HG02852 (cell line): ENCODE results near the gene PDLIM4.

ENCODE experiments used
- ATAC-seq: cut with Tn5 transposase; IDR thresholded peaks from one replicate; pipeline ENCODE4 v1.9.1; 2021; ENCODE audit warnings: mild to moderate bottlenecking, moderate library complexity; ENCODE audit not compliant: unreplicated experiment

Gene PDLIM4

DNA sequence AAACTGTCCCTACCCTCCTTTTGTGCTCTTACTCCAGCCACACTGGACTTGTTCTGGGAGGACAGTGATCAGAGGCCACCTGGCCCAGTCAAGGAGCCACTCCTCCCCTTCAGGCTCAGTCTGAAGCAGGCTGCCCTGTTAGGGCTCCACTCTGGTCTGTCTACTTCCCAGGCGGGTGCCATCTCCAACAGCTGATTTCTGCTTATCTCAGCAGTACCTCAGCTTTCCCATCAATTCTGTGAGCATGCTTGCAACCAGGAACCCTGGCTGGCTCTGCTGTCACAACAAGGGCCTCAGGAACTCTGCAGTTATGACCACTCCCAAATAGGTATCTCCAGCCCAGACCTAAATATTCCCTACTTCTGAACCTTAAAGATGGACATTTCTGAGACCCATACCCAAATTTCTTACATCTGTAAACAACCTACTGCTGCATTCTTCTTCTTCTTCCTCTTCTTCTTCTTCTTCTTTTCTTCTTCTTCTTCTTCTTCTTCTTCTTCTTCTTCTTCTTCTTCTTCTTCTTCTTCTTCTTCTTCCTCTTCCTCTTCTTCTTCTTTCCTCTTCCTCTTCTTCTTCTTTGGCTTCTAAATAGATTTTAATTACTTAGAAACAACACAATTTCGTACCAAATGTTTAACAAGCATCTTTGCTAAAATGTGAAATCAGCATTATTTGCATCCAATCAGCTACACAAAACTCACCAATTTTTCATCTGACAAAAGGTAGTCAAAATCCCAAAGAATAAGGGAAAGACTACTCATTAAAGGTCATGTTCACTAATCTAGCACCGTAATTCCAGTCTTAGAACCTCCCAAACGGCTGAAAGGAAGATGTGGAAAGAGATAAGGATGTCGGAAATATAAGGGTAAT is 23.1 kb downstream of the PDLIM4 start:
- ATAC-seq = no peak

DNA sequence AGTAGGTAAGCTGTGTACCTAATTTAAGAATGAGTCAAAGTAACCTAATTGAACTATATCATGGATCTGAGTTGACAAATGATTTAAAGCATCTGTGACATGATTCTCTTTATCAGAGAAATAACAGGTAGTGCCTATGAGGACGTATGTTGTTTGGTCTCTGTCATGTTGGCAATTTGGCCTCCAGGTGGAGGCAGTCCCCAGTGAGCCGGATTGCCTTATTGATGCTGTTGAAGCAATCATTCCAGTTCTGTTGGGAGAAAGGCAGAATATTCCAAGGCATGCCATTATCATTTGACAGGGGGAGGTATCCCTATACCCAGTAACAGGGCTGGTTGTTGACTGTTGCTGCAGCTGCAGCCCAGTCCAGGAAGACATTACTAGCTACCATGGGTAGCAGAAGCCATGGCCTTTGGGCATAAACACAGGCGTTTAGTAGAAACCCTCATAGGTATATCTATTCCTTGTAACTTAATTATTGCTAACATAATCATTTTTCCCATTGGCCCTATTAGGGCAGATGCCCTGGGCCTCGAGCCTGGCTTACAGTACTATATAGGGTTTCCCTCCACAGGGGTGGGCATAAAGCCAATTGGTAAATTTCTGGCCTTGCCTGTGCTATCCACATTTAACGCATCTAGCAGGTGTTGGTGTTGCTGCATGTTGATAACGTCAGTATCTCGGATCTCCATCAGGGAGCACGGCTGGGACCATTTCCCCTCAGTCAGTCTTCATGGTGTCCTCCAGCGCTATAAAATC is 24.5 kb downstream of the PDLIM4 start:
- no peak for ATAC-seq

DNA sequence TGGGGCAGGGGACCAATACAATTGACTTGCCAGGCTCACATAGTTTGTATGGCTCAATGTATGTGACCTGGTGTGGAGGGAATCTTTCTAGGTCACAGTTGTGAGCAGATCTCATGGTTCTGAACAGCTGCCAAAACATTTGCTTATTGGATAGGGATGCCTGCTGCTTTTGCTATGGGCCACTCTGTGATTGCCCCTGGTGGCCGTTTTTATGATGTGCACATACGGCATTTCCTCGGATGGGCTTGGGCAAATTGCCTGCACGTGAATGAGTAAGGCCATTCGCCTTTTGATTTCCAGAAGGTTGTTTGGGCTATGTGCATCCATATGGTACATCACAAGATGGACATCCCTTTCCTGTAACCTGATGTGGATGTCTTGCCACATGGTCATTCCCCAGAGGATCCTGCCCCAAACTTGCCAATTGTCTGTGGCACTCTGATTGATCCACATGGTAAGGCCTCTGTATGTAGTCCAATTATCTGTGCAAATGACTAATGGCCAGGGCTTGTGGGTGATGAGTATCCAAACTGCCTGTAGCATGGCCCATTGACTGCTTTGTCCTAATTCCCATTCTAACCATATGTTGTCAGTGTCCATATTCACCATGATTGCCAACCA is 26.0 kb downstream of the PDLIM4 start:
- ATAC-seq = no peak

DNA sequence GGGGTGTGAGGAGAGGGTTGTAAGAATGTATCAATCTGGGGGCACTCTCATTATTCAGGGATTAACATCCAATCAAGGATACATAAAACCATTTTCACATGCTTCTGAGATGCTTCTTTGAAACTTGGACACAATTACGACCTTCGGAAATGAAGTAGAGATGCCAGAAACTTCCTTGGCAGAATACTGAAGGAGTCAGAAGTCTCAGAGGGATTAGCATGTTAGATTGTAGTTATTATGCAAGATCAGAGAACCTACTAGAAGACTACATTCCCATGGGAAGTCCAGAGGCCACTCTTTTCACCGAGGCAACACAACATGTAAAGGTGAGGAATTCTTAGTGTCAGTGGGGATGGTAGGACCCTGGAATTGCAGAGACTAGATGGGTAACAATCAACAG is 31.6 kb downstream of the PDLIM4 start:
- ATAC-seq = no peak

DNA sequence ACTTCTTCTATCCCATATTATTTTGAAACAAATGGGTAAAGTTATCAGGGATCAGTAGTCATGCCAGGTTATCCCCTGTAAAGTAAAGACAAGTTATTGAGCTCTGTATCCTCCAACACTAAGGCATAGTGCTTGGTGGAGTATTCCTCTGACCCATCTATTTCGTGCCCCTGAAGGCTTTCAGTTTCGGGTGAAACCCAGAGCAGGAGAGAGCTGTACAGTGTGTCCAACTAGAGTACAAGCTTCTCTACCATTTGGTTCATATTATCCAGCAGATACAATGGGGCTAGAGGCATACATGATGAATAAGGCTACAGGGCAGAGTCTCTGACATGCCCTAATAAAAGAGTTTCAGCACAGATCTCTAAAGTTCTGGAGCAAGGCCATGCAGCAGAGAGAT is 33.5 kb downstream of the PDLIM4 start:
- ATAC-seq = no peak

DNA sequence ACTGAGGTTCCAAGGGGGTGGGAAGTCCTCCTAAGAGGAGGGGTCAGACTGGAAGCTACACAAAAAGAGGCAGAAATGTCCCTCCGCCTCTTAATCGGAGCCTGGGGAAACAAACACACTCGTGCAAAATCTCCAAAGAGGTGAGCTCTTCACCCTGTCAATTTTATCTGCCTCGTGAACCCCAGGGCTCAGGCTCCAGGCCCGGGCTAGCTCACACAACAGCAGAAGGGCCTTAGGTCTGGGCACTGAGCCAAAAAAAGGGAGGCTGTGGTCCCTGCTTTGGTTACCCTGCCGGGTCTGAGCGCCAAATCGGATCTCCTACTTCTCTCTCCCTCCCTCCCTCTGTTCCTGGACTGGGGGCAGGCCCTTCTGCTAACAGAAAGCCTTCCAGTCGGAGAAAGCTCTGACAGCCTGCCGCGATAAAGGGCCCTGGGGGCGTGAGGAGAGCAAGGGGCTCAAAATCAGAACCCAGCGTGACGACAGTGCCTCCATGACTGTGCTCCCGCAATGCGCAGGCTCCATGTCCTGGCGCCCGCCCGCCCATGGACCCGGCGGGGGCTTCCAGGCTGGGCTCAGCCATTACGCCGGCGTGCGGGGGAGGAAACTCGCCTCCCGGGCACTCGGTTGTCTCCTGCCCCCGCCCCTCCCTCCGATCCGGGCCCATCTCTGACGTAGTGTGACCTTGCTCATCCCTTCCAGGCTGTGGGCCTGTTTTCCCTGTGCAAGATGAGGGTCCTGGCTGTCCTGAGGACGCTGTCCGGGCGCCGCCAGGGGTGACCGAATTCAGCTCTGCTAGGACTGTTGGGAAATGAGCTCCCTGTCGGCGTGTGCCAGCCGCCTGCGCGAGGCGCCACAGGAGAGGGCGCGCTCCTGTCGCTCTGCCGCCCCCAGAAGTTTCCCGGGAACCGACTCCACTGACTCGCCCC is 35.8 kb downstream of the PDLIM4 start:
- peak; percentile 40 for ATAC-seq

DNA sequence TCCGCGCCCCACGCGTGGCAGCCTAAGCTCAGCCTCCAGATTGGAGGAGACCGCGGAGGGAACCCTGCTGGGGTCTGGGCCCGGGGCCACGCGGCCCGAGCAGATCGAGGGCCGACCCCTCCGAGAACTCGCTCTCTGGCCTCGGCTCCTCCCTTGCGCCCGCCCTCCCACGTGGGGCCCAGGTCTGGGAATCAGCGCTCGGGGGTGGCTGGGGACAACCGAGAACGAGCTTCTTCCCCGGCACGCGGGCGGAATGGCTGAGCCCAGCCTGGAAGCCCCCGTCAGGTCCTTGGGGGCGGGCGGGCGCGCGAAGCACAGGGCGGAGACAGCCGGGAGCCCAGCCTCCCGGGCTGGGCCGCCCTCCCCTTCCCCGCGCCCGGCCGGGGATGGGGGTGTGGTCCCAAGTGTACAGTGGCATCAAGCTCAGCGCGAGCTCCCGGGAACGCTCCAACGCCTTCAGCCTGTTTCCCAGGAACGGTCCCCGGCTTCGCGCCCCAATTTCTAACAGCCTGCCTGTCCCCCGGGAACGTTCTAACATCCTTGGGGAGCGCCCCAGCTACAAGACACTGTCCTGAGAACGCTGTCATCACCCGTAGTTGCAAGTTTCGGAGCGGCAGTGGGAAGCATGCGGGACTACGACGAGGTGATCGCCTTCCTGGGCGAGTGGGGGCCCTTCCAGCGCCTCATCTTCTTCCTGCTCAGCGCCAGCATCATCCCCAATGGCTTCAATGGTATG is 36.7 kb downstream of the PDLIM4 start, which contains the start of gene SLC22A4:
Gene SLC22A4, plus strand, starts transcription at position 403 of the 736 bp plus-strand sequence. Its CDS starts 223 bp downstream, at position 626.
- ATAC-seq = peak; percentile 77

DNA sequence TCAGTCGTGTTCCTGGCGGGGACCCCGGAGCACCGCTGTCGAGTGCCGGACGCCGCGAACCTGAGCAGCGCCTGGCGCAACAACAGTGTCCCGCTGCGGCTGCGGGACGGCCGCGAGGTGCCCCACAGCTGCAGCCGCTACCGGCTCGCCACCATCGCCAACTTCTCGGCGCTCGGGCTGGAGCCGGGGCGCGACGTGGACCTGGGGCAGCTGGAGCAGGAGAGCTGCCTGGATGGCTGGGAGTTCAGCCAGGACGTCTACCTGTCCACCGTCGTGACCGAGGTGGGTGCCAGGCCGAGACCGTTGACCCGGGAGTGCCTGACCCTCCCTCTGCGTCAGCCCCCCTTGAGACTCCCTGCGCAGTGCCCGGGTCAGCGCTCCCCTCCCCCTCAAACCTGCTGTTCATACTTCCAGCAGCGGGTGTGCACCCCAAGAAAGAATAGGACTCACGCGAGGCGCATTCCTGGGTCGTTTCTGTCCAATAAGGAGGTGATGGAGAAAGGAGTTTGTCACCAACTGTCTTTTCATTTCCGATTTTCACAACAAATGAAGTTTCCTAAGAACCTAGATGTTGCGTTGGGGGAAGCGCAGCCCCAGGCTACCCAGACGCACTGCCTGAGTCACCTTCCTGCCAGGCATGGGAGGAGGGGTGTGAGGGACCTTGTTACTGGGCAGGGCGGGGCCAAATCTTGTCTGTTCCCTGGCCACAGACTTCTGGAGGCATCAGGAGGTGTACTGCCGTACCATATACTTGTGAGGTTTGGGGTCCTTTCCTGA is 37.4 kb downstream of the PDLIM4 start:
- ATAC-seq = no peak

DNA sequence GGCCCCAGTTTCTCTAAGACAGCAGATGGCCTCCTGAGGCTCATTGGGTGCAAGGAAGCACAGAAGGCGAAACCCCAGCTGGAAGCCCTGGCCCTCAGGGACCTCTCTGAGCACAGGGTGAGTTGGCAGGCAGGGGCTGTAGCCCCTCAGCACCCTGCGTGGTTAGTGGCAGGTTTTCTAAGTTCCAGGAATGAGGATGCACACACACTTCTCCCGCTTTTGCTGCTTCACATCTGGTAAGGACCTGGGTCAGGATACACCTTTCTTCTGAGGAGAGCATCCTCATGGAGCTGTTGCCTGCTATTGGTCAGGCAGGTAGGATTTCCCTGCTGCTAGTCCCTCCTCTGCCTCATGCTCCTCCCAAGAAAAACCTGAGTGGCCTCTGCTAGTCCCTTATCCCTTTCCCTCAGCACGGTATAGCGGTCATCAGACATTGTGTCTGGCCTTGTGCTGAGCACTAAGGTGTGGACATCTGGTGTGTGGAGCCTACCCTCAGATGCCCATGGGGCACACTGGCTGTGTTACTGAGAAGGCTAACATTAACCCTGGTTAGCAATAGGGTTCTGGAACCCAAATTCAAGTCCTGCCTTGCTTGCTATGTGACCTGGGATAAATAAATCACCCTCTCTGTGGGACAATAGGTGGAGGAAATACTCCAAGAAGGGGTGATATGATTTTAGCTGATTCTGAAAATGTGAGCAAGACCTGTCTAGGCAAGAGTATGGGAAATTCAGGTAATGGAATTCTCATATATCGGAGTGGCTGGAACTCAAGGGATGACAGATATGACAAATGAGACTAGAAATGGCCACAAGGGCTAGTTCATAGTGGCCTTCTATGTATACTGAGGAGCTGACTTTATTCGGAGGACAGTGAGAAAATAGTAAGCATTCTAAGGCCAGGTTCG is 38.3 kb downstream of the PDLIM4 start:
- no peak for ATAC-seq

DNA sequence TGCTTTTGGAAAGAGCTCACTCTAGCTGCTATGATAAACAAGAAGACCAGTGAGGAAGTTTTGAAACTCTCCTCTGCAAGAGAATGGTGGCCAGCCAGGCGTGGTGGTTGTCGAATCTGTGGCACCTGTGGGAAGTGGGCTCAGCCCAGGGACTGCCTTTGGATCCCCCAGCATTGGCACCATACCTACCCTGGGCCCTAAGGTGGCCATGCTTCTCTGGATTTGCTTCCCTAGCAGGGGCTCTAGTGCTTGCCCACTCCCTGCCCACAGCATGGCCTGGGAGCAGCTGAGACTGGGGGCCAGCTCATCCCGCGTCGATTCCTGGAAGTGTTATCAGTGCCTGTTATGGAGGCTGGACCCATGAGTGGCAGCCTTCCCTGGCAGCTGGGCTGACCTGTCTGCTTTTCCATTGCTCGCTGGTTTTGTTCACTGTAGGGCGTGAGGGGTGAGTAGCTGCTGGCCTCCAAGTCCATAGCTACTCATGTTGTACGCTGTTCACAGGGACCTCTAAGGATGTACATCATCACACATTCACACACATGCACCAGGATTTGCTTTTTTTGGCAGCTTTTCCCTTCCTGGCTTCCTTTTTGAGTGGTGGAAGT is 39.0 kb downstream of the PDLIM4 start:
- ATAC-seq = no peak

DNA sequence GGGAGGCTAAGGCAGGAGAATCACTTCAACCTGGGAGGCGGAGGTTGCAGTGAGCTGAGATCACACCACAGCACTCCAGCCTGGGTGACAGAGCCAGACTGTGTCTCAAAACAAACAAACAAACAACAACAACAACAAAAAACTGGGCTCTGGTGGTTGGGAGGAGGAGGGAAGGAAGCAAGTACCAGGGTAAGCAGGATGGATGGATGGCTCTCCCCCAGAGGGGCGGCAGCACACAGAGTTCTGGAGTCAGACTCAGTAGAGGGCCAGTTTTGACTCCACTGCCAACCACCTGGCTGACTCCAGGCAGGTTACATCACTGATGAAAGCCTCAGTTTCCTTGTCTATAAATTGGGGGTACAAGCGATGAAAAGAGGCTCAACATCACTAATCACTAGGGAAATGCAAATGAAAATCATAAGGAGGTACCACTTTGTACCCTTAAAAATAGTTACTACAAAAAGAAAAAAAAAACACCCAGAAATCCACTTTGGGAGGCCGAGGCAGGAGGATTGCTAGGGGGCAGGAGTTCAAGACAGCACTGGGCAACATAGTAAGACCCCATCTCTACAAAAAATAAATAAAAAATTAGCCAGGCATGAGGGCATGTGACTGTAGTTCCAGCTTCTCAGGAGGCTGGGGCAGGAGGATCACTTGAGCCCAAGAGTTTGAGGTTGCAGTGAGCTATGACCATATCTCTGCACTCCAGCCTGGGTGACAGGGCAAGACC is 39.9 kb downstream of the PDLIM4 start:
- ATAC-seq = no peak

DNA sequence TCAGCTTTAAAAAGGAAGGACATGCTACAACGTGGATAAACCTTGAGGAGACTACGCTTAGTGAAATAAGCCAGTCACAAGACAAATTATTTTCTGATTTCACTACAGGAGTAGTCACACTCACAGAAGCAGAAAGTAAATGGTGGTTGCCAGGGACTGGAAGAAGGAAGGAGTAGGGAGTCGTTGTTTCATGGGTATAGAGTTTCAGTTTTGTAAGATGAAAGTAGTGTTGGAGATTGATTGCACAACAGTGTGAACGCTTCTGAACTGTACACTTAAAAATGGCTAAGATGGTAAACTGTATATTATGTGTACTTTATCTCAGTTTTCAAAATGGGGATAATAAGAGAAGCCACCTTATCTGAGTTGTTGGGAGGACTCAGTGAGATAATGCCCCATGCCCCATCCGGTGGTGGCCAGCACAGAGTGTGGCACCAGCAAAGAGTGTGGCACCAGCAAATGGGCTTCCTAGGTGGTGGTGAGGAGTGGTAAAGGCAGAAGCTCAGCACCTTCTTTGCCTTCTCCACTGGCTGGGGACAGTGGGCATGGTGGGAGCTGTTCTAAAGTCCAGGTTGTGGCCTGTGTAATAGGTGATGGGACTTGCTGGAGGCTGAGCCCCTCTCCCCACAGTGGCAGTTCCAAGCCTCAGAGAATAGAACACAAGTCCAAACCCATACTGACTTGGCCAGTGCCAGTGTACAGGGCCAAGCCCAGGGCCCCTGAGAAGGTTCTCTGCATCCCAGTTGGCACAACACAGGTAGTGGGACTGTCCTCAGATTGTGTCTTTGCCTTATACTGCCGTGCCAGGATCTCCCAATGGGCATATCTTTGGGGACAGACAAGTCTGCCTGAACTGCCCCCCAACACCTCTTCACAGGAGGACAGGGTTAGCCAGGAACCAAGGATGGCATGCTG is 41.1 kb downstream of the PDLIM4 start:
- no peak for ATAC-seq

DNA sequence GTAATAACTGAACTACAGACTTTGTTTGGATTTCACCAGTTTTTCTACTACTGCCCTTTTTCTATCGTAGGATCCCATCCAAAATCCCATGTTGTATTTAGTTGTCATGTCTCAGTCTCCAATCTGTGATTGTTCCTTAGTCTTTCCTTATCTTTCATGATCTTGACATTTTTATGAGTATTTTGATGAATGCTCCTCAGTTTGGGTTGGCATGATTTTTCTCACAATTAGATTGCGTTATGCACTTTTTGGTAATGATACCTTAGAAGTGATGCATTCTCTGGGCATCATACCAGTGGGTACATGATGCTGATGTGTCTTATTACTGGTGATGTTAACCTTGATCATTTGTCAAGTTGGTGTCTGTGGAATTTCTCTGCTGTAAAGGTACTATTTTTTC is 42.4 kb downstream of the PDLIM4 start:
- ATAC-seq = no peak

DNA sequence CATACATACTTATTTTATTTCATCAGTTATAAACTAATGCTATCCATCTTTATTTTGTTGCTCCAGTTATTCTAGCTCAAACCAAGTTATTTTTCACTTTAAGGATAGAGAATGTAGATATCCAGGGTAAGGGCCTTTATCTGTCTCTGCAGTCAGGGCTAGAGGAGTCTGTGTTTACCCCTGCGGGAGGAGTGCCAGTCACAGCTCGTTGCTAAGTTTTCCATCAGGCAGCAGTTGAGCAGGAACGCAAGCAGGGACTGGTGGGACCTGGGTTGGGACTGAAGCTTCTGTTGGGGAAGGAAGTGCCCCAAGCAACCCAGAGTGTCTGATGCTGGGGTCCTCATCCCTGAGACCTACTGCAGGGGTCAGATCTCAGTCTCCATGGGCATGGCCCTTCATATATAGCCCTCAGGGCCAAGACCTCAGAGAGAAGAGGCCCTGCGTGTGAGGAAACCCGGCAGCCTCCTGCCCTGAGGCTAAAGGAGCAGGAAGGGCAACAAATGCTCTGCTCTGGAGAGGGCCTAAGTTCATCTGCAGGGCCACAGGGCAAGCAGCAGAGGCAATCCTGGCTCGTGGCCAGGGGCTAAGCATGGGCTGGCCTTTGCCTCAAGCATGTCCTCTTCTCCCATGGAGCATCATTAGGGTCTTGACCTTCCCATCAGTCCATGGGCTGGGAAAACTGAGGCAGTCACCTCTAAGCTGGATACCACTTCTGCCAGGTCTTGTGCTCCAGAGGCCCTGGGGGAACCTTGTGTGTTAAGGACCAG is 43.3 kb downstream of the PDLIM4 start:
- ATAC-seq = no peak
